HG02970 (cell line): ENCODE results near the gene STAP2.

Source experiments
- ATAC-seq: cut with Tn5 transposase; IDR thresholded peaks from one replicate; pipeline ENCODE4 v1.9.1; 2021; ENCODE audit warnings: mild to moderate bottlenecking, moderate library complexity, moderate number of reproducible peaks; ENCODE audit not compliant: unreplicated experiment, low FRiP score

Gene STAP2

GRCh38 chr19:4338441-4339355 is at the start of gene STAP2:
TSS of gene STAP2 (minus strand) at chr19:4338827. CDS start at chr19:4338753, 74 bp downstream.
- no peak for ATAC-seq

GRCh38 chr19:4386041-4386782 is 47.6 kb upstream of the STAP2 start:
- ATAC-seq, result no peak

- ATAC-seq, result no peak
These were observed 46.8 kb upstream of the STAP2 start for GRCh38 chr19:4385291-4386040.

GRCh38 chr19:4380254-4380727 is 41.7 kb upstream of the STAP2 start:
- no peak for ATAC-seq

GRCh38 chr19:4379383-4380253 is 41.0 kb upstream of the STAP2 start:
- ATAC-seq, result no peak

- no peak for ATAC-seq
These were observed 40.3 kb upstream of the STAP2 start for GRCh38 chr19:4378886-4379285.

GRCh38 chr19:4376991-4377781 is 38.6 kb upstream of the STAP2 start:
- ATAC-seq, result no peak

- ATAC-seq, result no peak
These were observed 38.0 kb upstream of the STAP2 start for GRCh38 chr19:4376671-4376990.

- no peak for ATAC-seq
These were observed 37.5 kb upstream of the STAP2 start for GRCh38 chr19:4376028-4376670.

- ATAC-seq, result no peak
These were observed 36.8 kb upstream of the STAP2 start for GRCh38 chr19:4375164-4376027.

GRCh38 chr19:4374498-4375163 is 36.0 kb upstream of the STAP2 start:
- ATAC-seq, result no peak

GRCh38 chr19:4373601-4374497 is 35.2 kb upstream of the STAP2 start:
- ATAC-seq, result no peak

GRCh38 chr19:4373013-4373367 is 34.4 kb upstream of the STAP2 start:
- no peak for ATAC-seq

- no peak for ATAC-seq
These were observed 33.8 kb upstream of the STAP2 start for GRCh38 chr19:4372165-4373012.
